Transverse colon (tissue), 4 donors: ENCODE measurements around the gene VASH2. TPM values are rescaled to one million over a fixed set of nuclear protein-coding genes. Genes with fewer than 3 reads are reported as not detected.
"Not testable (repeated sequence)": the region's sequence is repeated elsewhere in the genome, so short reads cannot be mapped to it uniquely, and the experiment has no call there.

Experiments
- DNase-seq: peaks from one replicate; pipeline ENCODE4 v3.0.0-alpha.2; 2019
- H3K27ac ChIP-seq, 4 donors: fragments of 200-600 bp; sonication (generic); 2 replicates each; pipeline ENCODE4 v1.5.1; 2016 to 2018; ENCODE audit warnings: inconsistent platforms in 4 of 4
- H3K27me3 ChIP-seq: fragments of 200-600 bp; sonication (generic); 2 replicates; pipeline ENCODE4 v1.5.1; 2017; ENCODE audit warnings: inconsistent platforms
- H3K36me3 ChIP-seq, 4 donors: fragments of 200-600 bp; sonication (generic); 2 replicates each; pipeline ENCODE4 v1.5.1; 2017 to 2019; ENCODE audit warnings: inconsistent platforms in 4 of 4
- H3K4me1 ChIP-seq, 4 donors: fragments of 200-600 bp; sonication (generic); 2 replicates each; pipeline ENCODE4 v1.5.1; 2017 to 2020; ENCODE audit warnings: inconsistent platforms in 4 of 4
- H3K4me3 ChIP-seq, 4 donors: fragments of 200-600 bp; sonication (generic); 1 replicate in 1 of 4; 2 replicates in 3 of 4; pipeline versions ENCODE4 v1.5.1 to v1.6.1; 2017 to 2019; ENCODE audit warnings: inconsistent platforms in 4 of 4
- H3K9me3 ChIP-seq, 2 donors: fragments of 200-600 bp; sonication (generic); 2 replicates each; pipeline ENCODE4 v1.5.1; 2017 to 2019; ENCODE audit warnings: inconsistent platforms in 2 of 2
- CTCF ChIP-seq, 5 experiments: fragments of 200-600 bp in 3 of 5; fragments of 450-650 bp in 2 of 5; sonication (generic) in 3 of 5; IDR thresholded peaks; 1 replicate in 2 of 5; 2 replicates in 3 of 5; pipeline ENCODE4 v1.5.1; 2016 to 2017; ENCODE audit warnings: antibody characterized with exemption in 5 of 5, inconsistent platforms in 3 of 5, mild to moderate bottlenecking in 2 of 5, moderate library complexity in 1 of 5
- EP300 ChIP-seq: sonication (generic); formaldehyde crosslinking; IDR thresholded peaks from one replicate; pipeline ENCODE4 v1.6.1; 2017; ENCODE audit warnings: antibody characterized with exemption, low read depth
- POLR2A ChIP-seq: fragments of 450-650 bp; IDR thresholded peaks from one replicate; pipeline ENCODE4 v1.6.1; 2016; ENCODE audit warnings: antibody characterized with exemption, mild to moderate bottlenecking, moderate library complexity
- POLR2AphosphoS5 ChIP-seq, 3 donors: sonication (generic); formaldehyde crosslinking; IDR thresholded peaks; one replicate each; pipeline ENCODE4 v1.6.1; 2016; ENCODE audit warnings: antibody characterized with exemption in 3 of 3
- WGBS, 2 donors: methylation state at CpG; one replicate each; pipeline ENCODE4 v1.1.5; 2018; ENCODE audit warnings: low coverage in 1 of 2; 5-methylcytosine and 5-hydroxymethylcytosine counted together
- in situ Hi-C, 4 donors: fragments of 200-750 bp; cut with MboI; loops; one replicate each; pipeline versions ENCODE4 v1.15.0 to v1.15.1; 2017; ENCODE audit warnings: low sequenced_read_pairs in 3 of 4, low pct_ligation_motif_present in 1 of 4, low pct_unique_long_range_greater_than_20kb in 1 of 4
- intact Hi-C: fragments of 100-400 bp; cut with DNase I; formaldehyde crosslinking; loops from one replicate; pipeline ENCODE4 v1.15.1; 2023; ENCODE audit warnings: low total_unique reads
- total RNA-seq, 4 donors: library from RNA; depleted of rRNA; stranded (reverse); fragments of >200 nt; gene quantifications; one replicate each; pipeline ENCODE4 v1.1.0, GENCODE V29; 2016

Gene VASH2
- total RNA-seq = 1 to 10 TPM in 2 of 4 donors, not detected in 2; 1.1 to 1.7 TPM

- WGBS, 2 donors = 2% methylated on average over 61 of the region's 61 CpGs; no CpG with 5 or more reads in 1 of the 2 donors
- no peaks in the 10 kb centered on the region for H3K36me3 ChIP-seq
- in situ Hi-C loops (no loop called here), intact Hi-C loops (no loop called here)
- H3K4me1 ChIP-seq = peaks cover 0 to 31% (median 10%) of the 10 kb centered on the region in 4 donors
- DNase-seq = peak; percentile 75
- no peak for TF ChIP-seq POLR2A
- no peak for TF ChIP-seq EP300
- no peak for TF ChIP-seq POLR2AphosphoS5 (IDR thresholded peaks at IDR 0.05)
- no peak for TF ChIP-seq CTCF (IDR thresholded peaks at IDR 0.05)
- H3K27me3 ChIP-seq = peaks cover 46% of the 10 kb centered on the region
- peak within 1 kb of the TSS in 1 of 4 donors; percentile 14 for H3K27ac ChIP-seq
- no peaks in the 10 kb centered on the region for H3K9me3 ChIP-seq
- H3K4me3 ChIP-seq = peak within 1 kb of the TSS; percentile 34 to 67 (median 42)
These were observed at the start of gene VASH2 for GRCh38 chr1:212950243-212951125. TSS of gene VASH2 (plus strand) at chr1:212950541. CDS start at chr1:212951543, 1,002 bp downstream.

GRCh38 chr1:212901290-212901689 lies 49.1 kb upstream of the VASH2 start:
- Histone ChIP-seq H3K27me3 (no peaks in the 10 kb centered on the region), H3K9me3 (peaks cover 23 to 27% of the 10 kb centered on the region in 2 donors), H3K36me3 (peaks cover 0 to 9% (median 3%) of the 10 kb centered on the region in 4 donors), H3K4me1 (no peaks in the 10 kb centered on the region), H3K4me3 (no peak overlapping the region), H3K27ac (no peak overlapping the region)
- intact Hi-C loops = no loop called here
- WGBS, 2 donors = 100% methylated on average over 1 to 2 of the region's 2 CpGs
- DNase-seq = no peak
- in situ Hi-C loops = no loop called here
- no peak for TF ChIP-seq CTCF (IDR thresholded peaks at IDR 0.05)
- TF ChIP-seq POLR2A = no peak

- Histone ChIP-seq H3K9me3 (peaks cover 23 to 27% of the 10 kb centered on the region in 2 donors), H3K4me3 (no peak overlapping the region), H3K27ac (no peak overlapping the region), H3K27me3 (no peaks in the 10 kb centered on the region), H3K36me3 (peaks cover 0 to 9% (median 3%) of the 10 kb centered on the region in 4 donors), H3K4me1 (no peaks in the 10 kb centered on the region)
- no peak for TF ChIP-seq EP300
- no peak for TF ChIP-seq POLR2AphosphoS5 (IDR thresholded peaks at IDR 0.05)
- no peak for TF ChIP-seq CTCF (IDR thresholded peaks at IDR 0.05)
- TF ChIP-seq POLR2A = no peak
- WGBS, 2 donors = 91 to 100% methylated on average over 3 of the region's 3 CpGs
- intact Hi-C loops = no loop called here
- no peak for DNase-seq
- in situ Hi-C loops = no loop called here
These were observed 48.3 kb upstream of the VASH2 start for GRCh38 chr1:212902054-212902453.

GRCh38 chr1:212903664-212904063 lies 46.7 kb upstream of the VASH2 start:
- no peak for DNase-seq
- H3K9me3 ChIP-seq = peaks cover 23 to 27% of the 10 kb centered on the region in 2 donors
- WGBS, 2 donors = 100% methylated on average over 1 of the region's 1 CpG
- no peaks in the 10 kb centered on the region for H3K27me3 ChIP-seq
- no peak overlapping the region for H3K4me3 ChIP-seq
- H3K27ac ChIP-seq = no peak overlapping the region
- intact Hi-C loops = no loop called here
- TF ChIP-seq EP300 = no peak
- no peak for TF ChIP-seq POLR2A
- no peak for TF ChIP-seq POLR2AphosphoS5 (IDR thresholded peaks at IDR 0.05)
- no peak for TF ChIP-seq CTCF (IDR thresholded peaks at IDR 0.05)
- no peaks in the 10 kb centered on the region for H3K4me1 ChIP-seq
- H3K36me3 ChIP-seq = peaks cover 0 to 9% (median under 1%) of the 10 kb centered on the region in 4 donors
- in situ Hi-C loops = no loop called here

GRCh38 chr1:212908071-212908470 lies 42.3 kb upstream of the VASH2 start:
- H3K4me1 ChIP-seq, in situ Hi-C loops, H3K9me3 ChIP-seq, H3K36me3 ChIP-seq, H3K27me3 ChIP-seq, intact Hi-C loops, DNase-seq, H3K27ac ChIP-seq, H3K4me3 ChIP-seq: not testable (repeated sequence)
- 87 to 91% methylated on average over 7 to 12 of the region's 12 CpGs for WGBS, 2 donors
